ENCODE data around the gene AURKA. TPM values are rescaled to one million over a fixed set of nuclear protein-coding genes. Genes with fewer than 3 reads are reported as not detected.

The AURKA gene
- 12.3 TPM for total RNA-seq (ENCODE audit: insufficient read depth, low replicate concordance)

DNA sequence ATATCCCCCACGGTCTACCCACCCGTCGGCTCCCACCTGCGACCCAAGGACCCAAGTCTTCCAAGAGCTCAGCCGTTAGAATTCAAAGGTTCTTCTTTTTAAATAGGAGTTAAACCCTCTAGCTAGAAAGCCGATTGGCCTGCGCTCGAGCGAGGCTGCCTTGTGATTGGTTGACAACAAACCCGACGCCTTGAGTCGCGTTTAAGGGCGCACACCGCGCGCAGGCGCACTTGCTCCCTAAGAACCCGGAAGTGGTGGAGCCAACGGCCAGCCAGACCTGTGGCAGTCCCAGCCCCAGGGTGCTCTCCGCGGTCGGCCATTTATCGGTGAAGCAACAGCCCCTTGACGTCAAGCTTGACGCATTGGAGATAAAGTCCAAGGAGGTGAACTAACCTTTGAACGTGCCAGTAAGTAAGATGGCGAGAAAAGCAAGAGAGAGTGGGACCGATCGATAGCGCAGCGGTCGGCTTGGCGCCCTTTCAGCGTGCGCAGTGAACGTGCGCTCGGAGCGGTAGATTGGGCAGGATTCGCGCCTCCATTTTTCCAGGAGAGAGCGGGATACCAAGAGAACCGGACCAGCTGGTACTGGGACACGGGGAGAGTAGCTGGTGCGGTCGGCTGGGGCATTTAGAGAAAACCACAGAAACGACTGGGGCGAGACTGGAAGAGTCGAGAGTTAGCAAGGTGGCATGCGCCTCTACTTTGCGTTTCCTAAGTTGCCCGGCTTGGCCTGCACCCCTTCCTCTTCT, at the start of gene AURKA, which contains the start of gene CSTF1:
Gene AURKA (minus strand): TSS at position 84 of the 749 bp plus-strand sequence. CDS start 4,018 bp downstream, outside the sequence.
Gene CSTF1 (plus strand): TSS at position 514 of the 749 bp plus-strand sequence. CDS start 2,908 bp downstream, outside the sequence.
- peak; percentile 100 for DNase-seq (ENCODE audit: low spot score)

DNA sequence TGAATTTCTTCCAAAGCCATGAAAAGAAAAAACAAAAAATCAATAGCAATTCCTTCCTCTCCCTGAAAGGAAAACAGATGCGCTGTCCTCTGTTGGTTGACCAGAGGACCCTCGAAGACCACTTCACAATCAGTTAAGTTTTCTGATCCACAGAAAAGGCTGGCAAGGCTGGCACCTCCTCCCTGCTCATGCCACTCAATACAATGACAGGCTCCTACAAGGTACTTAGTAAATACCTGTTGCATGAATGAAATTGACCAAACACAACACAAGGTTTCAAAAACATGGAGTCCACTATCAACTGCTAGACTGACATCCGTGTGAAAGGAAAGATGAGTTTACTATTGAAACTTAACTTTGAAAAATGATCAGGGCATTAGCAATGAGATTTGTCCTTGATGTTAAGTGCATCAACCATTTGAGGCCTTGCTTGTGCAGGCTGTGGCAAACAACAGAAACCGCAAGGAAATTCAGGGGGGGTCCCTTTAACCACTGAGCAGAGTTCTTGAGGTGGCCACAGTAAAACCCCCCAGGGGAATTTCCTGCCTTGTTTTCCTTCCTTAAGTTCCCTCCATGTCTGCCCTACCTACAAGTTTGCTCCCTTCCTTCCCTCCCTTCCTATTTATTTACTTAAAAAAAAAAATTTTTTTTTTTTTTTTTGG, 48.5 kb upstream of the AURKA start:
- no peak for DNase-seq (ENCODE audit: low spot score)

DNA sequence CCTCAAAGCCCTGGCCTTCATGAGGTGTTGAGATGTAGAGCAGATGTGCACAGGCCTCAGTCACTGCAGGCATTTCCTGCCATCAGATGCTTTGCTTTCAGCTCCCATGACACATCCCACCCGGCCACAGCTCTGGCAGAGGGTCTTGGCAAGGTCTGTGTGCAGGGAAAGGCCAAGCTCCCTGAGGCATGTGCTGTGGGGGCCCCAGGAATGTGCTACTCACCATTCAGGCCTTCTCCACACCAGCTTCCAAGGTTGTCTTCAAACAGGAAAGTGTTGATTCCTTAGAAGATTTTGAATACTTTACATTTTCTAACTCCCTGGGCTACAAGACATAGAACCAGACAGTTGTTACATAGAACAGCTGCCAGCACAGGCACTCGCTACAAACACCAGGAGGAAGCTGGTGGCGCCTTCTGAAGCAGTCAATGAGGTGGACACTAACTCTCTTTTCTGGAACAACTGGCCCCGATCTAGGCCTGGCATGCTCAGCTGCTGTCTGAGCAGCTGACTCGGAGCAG, 47.8 kb upstream of the AURKA start:
- DNase-seq (ENCODE audit: low spot score): peak; percentile 78

DNA sequence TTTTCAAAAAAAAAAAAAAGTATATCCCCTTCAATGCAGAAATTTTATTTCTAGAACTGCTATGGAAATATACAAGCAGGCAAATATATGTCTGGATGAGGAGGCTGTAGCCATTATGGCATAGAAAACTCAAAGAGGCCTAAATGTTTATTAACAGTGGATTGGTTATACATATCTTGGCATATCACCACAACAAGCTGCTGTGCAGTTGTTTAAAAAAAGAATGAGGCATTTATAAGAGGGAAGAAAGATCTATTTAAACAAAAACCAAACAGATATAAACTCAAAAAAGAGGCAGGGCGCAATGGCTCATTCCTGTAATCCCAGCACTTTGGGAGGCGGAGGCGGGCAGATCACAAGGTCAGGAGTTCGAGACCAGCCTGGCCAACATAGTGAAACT, 46.3 kb upstream of the AURKA start:
- DNase-seq (ENCODE audit: low spot score): no peak

DNA sequence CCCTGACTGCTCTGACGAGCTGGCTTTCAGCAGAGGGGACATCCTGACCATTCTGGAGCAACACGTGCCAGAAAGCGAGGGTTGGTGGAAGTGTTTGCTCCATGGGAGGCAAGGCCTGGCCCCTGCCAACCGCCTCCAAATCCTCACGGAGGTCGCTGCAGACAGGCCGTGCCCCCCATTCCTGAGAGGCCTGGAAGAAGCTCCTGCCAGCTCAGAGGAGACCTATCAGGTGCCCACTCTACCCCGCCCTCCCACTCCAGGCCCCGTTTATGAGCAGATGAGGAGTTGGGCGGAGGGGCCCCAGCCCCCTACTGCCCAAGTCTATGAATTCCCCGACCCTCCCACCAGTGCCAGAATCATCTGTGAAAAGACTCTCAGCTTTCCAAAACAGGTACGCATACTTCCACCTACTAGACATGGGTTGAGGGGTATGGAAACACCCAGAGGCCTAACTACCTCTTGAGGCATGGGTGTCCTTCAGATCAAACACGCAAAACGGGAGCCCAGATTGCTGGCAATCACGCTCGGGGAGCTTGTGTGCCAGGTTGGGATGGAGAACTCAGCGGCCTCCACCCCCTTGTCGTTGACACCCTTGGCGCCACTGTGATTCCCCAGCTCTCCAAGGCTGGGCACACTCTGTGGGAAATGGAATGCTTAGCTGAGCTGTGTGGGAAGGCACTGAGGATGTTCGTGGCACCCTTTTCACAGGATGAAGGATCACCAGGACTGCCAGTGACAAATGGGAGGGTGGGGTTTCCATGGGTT, 45.4 kb upstream of the AURKA start:
- no peak for DNase-seq (ENCODE audit: low spot score)

DNA sequence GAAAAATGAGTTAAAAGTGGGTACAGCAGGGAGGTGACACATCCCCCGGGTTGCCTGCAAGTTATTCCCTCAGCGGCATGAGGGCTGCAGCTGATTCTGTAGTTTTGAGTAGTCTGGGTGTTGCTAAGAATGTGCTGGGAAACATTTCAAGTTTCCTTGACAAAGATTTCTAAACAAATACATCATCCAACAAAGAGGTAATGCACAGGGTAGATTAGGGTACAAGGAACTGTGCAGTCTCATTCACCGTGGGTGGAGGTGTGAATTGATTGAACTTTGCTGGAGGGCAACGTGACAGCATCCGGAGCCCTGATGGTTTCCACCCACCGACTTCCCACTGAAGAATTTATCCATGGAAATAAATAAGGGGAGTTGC, 41.9 kb upstream of the AURKA start:
- peak; percentile 55 for DNase-seq (ENCODE audit: low spot score)

DNA sequence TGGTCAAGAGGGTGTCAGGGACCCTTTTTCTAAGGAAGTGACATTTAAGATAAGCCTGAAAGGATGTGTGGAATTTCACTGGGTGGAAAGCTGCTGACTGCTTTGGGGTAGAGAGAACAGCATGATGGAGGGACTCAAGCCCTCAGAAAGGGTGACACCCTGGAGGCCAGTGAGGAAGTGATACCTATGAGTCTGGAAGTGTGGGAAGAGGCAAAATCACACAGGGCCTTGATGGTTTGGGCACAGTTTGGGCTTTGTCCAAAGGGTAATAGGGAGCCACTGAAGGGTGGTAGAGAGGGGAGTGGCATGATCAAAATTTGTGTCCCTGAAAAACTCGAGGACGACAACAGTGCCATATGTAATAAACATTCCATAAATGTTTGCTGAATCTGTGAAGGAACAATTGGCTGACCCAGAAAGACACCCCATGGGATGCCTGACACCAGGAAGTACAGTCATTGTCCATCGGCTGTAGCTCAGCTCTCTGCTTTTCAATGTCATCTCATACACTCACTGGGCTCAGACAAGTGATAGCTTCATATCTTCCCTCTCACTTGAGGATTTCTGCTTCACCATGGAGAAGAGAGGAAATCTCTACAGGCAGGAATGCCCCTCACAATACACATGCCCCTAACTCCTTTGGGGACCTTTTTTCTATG, 41.3 kb upstream of the AURKA start:
- no peak for DNase-seq (ENCODE audit: low spot score)

DNA sequence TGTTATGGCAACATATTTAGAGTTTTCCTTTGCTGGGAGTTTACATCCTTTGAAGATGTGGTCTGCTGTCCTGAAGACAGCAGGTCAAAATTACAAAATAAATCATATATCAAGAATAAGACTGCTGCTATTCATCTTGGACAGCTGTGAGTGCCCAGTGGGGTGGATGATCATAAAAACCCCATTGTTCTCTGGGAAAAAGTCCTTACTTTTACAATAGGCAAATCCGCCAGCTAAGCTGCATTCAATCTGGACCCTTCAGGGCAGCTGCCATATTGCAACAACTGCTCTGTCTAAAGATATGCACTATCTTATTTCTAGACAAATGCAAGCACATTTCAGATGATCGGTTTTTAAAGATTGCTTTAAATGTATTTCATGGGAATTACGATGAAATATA, 39.5 kb upstream of the AURKA start:
- no peak for DNase-seq (ENCODE audit: low spot score)

DNA sequence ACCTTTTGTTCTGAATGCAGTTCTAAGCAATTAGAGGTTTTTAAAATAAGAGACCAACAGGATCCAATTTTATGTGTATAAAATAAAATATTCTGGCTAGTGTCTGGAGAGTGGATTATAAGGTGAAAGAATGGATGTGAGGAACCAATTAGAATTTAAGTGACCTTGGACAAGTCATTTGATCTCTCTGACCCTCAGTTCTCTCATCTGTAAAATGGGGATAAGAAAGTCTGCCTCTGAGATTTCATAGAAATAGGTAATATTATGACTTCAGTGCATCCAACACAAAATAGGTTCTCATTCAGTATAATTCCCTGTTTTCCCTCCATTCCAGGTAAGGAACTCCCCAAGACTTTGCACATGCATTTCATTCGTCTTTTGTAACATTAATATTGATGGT, 38.9 kb upstream of the AURKA start:
- no peak for DNase-seq (ENCODE audit: low spot score)

DNA sequence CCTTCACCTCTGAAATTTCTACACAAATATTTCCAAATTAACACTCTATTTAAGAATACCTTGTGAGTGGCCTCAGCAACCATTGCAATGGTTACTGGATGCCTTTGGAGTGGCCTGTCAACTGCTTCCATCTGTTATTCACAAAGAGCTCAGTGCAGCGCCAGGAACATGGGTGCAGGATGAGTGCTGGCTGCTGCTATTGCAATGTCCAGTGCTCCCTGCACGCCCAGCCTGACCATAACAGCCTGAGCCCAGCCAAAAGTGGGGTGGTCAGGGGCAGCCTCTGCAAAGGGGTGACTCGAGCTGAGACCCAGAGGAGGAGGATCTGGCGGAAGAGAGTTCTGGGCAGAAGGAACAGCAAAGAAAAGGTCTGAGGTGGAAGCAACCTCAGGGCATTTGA, 38.4 kb upstream of the AURKA start:
- DNase-seq (ENCODE audit: low spot score): no peak

DNA sequence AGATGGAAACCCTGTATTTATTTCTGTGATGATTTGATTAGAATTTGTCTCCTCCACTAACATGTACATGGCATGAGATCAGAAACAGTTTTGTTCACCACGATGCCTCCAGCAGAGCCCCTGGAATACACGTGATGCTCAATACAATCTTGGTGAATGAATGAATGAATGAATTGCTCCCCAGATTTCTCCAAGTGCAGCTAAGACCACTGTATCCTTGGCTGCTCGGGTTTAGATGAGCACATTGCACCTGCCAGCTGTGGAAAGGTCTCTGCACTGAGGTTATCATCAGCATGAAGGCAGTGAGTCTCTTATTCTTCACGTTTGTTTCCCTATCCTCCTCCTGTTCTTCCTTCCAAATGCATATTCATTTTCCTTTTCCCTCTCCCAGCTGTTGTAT, 37.9 kb upstream of the AURKA start:
- no peak for DNase-seq (ENCODE audit: low spot score)

DNA sequence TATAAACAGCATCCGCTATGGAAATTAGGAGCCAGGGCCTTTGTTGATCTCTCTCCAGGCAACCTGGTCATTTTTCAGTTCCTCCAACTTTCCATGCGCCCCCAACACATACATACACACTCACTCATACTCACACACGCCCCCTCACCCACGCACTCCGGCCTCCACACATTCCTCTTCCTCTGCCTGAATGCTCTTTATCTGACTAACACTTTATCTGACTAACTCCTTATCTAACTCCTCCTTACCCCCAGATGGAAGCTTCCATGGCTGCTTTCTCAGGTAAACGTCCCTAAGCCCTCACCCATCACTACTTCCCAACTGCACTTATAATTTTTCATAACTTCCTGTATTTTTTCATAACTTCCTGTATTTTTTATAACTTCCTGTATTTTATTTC, 37.5 kb upstream of the AURKA start:
- no peak for DNase-seq (ENCODE audit: low spot score)

DNA sequence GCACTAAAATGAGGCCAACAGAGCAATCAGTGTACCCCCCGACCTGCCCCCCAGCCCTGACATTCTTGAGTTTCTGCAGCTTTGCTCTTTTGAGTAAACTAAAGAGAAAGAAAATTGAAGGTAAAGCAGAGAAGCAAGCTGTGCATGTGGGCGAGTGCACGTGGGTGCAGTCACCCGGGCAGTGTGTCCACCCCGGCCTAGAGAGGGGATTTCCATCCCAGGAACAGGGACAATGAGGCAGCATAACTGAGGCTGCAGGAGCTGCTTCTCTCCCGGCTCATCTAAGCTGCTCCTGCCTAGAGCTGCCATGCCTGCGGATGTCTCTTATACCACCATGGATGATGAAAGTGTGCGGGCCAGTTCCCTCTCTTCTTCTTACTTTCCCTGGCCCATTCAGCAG, 36.9 kb upstream of the AURKA start:
- DNase-seq (ENCODE audit: low spot score): no peak

DNA sequence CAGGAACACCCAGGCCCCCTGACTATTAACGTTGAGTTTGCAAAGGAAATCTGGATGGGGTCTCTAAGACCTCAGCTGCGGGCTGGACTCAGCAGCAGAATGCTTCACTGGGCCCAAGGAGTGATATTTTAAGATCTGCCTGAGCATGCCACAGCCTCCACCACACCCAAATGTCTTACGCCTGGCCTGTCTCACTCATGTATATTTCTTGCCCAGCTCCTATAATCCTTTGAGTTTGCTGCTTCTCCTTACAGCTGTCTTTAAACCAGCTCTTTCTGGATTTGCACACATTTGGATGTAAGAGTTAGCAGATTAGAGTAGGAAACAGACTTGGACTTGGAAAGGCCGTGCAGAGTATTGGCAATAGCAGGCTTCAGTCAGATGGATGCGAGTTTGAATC, 36.4 kb upstream of the AURKA start:
- DNase-seq (ENCODE audit: low spot score): peak; percentile 89

DNA sequence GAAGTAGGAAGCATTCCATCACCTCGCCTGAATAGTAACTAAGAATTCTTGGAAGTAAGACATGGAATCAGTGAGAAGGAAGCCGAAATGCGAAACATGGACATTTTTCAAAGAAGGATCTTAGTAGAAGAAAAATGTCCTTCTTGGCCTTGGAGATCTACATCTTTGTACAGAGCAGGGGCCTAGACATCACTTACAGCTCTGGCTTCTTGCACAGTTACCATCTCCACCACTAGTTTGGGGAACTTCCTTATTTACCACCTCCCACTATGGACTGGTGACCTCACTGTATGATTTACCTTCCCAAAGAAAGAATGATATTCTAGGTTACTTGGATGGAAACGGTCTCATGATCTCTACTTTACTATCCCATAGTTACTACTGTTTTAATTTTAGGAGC, 35.8 kb upstream of the AURKA start:
- no peak for DNase-seq (ENCODE audit: low spot score)

DNA sequence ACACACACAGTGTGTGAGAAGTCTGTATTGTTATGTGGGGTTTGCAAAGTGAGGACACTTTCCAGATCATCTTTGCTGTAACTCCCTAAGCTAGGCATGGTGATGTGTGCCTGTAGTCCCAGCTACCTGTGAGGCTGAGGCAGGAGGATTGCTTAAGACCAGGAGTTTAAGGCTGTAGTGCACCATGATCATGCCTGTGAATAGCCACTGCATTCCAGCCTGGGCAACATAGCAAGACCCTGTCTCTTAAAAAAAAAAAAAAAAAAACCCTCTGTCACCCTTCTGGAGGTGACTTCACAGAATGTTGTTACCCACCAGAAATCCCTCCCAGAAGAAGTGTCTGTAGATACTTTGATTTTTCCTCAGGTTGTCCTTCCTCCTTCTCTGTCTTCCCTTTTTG, 34.9 kb upstream of the AURKA start:
- DNase-seq (ENCODE audit: low spot score): no peak

DNA sequence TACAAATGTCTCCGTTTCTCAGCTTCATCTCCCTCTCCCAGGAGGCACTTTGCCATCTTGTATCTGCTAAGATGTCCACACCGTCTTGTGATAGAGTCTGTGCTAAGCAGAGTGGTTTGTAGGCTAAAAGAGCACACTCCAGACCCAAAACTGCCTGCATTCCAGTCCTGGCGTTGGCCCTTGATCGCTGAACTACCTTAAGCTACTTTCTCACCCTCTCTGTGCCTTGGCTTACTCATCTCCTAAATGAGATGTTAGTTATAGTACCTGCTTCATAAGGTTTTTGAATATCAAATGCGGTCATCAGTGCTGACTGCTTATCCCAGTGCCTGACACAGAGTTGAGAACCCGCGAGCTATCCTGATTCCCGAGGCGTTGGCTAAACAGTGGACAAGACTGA, 34.0 kb upstream of the AURKA start:
- no peak for DNase-seq (ENCODE audit: low spot score)

DNA sequence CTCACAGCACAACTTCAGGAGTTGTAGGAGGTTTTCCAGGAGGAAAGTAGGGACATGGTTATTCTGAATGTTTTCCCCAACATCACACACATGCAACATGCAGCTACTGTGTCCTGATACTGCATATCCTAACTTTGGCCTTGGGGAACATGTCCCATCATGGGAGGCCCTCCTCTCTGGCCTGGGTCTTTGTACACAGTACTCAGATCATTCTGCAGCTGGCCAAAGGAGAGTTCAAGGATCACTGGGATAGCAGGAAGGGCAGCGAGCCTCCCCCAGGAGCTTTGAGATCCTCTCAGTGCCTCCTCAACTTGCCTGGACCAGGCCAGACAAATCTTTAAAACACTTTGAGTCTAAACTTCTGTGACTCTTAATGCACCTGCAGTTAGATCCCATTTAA, 32.9 kb upstream of the AURKA start:
- no peak for DNase-seq (ENCODE audit: low spot score)

DNA sequence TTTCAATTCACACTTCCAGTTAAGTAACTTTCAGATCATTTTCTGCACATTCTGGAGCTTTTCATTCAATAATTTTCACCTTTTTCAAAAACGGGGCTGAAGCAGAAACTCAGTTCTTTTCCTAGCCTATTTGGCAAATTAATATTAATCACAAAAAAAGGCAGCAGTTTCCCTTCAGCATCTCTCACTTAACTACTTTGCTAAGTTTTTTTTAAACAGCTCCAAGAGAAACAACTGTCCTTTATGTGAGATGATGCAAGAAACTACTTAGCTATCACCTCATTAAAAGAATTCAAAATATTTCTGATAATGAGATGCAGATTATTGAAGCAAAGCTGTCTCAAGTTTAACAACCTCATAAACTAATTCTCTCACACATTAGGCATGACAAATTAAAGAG, 31.9 kb upstream of the AURKA start:
- DNase-seq (ENCODE audit: low spot score): no peak

DNA sequence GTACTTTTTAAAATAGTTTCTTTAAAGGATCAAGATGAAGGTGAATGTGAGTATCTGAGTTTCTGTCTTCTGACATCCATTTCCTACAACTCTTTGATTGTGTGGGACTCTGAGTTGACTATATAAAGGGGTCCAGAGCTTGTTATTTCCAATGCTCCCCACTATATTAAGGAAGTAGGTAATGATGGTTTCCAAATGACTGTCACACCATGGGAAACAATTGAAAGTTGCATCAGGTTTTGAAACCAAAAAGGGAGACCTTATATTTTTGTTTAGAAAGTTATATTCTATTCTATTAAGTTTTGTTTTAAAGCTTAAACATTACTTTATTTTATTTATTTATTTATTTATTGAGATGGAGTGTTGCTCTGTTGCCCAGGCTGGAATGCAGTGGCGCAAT, 31.2 kb upstream of the AURKA start:
- no peak for DNase-seq (ENCODE audit: low spot score)

DNA sequence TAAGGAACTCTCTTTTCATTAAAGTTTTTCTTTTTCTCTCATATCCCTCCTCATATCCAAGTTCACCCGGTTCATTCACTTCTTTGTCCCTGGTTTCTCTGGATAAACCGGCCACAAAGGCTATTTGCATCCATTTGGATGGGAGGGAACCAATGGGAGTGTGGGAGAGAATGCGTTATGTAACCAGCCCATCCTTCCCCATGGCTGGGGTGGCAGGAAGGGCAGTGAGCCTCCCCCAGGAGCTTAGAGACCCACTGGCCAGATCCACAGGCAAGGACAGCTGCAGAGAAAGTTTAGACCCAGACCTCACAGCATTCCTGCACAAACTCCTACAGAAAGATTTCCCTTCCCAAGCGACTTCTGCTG, 30.8 kb upstream of the AURKA start:
- DNase-seq (ENCODE audit: low spot score): no peak

Measured in umbilical cord (tissue), 2 donors.